Mesendoderm (in vitro differentiated cells): ENCODE data around the gene ARHGEF4.

Experiments
- DNase-seq: peaks from one replicate; pipeline ENCODE4 v3.0.0; 2013
- H2AK5ac ChIP-seq: 2 replicates; pipeline ENCODE4 v1.6.1; 2013; ENCODE audit warnings: low read length, inconsistent platforms
- H2BK120ac ChIP-seq: 2 replicates; pipeline ENCODE4 v1.6.1; 2013; ENCODE audit warnings: low read depth, mild to moderate bottlenecking, low read length, moderate library complexity, mixed read lengths
- H2BK15ac ChIP-seq: replicated peaks from 2 replicates; pipeline ENCODE4 v1.6.1; 2013; ENCODE audit warnings: low read depth, mild to moderate bottlenecking, moderate library complexity
- H2BK5ac ChIP-seq: 2 replicates; pipeline ENCODE4 v1.6.1; 2013; ENCODE audit warnings: low read length, inconsistent platforms
- H3K18ac ChIP-seq: 2 replicates; pipeline ENCODE4 v1.6.1; 2013; ENCODE audit warnings: mild to moderate bottlenecking, low read length, mixed read lengths
- H3K23ac ChIP-seq: one replicate; pipeline ENCODE4 v1.6.1; 2013; ENCODE audit warnings: low read length
- H3K27ac ChIP-seq: 2 replicates; pipeline ENCODE4 v1.5.1; 2013; ENCODE audit warnings: low read depth, mild to moderate bottlenecking, inconsistent platforms, low read length, moderate library complexity
- H3K27me3 ChIP-seq: 2 replicates; pipeline ENCODE4 v1.6.1; 2013; ENCODE audit warnings: low read length, control low read depth, mild to moderate bottlenecking, inconsistent platforms; ENCODE audit not compliant: insufficient read depth, poor library complexity
- H3K36me3 ChIP-seq: 2 replicates; pipeline ENCODE4 v1.6.1; 2013; ENCODE audit warnings: low read length, inconsistent platforms; ENCODE audit not compliant: control insufficient read depth, insufficient read depth
- H3K4ac ChIP-seq: one replicate; pipeline ENCODE4 v1.6.1; 2013; ENCODE audit warnings: low read depth, mild to moderate bottlenecking, low read length, moderate library complexity
- H3K4me1 ChIP-seq: 2 replicates; pipeline ENCODE4 v1.6.1; 2013; ENCODE audit warnings: low read depth, low read length, inconsistent platforms; ENCODE audit not compliant: control insufficient read depth
- H3K4me2 ChIP-seq: 2 replicates; pipeline ENCODE4 v1.6.1; 2013; ENCODE audit warnings: low read length
- H3K4me3 ChIP-seq: 2 replicates; pipeline ENCODE4 v1.5.1; 2013; ENCODE audit warnings: mild to moderate bottlenecking, low read length
- H3K56ac ChIP-seq: one replicate; pipeline ENCODE4 v1.6.1; 2013; ENCODE audit warnings: low read length
- H3K79me1 ChIP-seq: 2 replicates; pipeline ENCODE4 v1.6.1; 2013; ENCODE audit warnings: low read length, inconsistent platforms
- H3K79me2 ChIP-seq: 2 replicates; pipeline ENCODE4 v1.6.1; 2013; ENCODE audit warnings: mild to moderate bottlenecking, low read length; ENCODE audit not compliant: control insufficient read depth, insufficient read depth
- H3K9ac ChIP-seq: 2 replicates; pipeline ENCODE4 v1.6.1; 2013; ENCODE audit warnings: low read length, inconsistent platforms
- H4K5ac ChIP-seq: one replicate; pipeline ENCODE4 v1.6.1; 2013; ENCODE audit warnings: low read length
- H4K8ac ChIP-seq: one replicate; pipeline ENCODE4 v1.6.1; 2013; ENCODE audit warnings: low read depth, mild to moderate bottlenecking, control low read depth, low read length, moderate library complexity
- WGBS: extraction: QIAGEN DNeasy Blood & Tissue Kit; methylation state at CpG from one replicate; pipeline ENCODE4 v1.1.7; 2013; ENCODE audit warnings: low lambda C conversion rate, missing lambda C conversion rate; ENCODE audit not compliant: insufficient coverage; ENCODE audit errors: extremely low coverage; 5-methylcytosine and 5-hydroxymethylcytosine counted together

ARHGEF4 gene

DNA sequence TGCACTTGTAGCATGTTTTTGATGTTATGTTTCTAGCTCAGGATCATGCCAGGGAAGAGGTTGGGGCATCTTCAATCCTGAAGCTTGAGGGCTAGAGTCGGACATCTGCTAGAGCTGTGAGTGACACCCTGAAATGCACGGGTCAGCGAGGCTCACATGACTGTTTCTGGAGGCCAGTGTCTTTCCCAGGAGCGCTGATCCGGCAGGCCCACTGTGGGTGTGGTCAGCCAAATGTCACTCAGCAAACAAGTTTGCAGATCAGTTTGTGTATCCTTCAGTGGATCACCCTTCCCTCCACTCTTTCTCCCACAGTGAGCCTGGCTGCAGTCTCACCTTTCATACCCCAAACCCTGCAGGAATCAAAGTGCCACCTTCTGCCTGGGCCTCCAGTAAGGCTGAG lies 23.0 kb upstream of the ARHGEF4 start:
- WGBS, result no CpG with 5 or more reads among the region's 5 CpGs
- H3K79me2 ChIP-seq, result no peaks in the 10 kb centered on the region
- no peak for DNase-seq

DNA sequence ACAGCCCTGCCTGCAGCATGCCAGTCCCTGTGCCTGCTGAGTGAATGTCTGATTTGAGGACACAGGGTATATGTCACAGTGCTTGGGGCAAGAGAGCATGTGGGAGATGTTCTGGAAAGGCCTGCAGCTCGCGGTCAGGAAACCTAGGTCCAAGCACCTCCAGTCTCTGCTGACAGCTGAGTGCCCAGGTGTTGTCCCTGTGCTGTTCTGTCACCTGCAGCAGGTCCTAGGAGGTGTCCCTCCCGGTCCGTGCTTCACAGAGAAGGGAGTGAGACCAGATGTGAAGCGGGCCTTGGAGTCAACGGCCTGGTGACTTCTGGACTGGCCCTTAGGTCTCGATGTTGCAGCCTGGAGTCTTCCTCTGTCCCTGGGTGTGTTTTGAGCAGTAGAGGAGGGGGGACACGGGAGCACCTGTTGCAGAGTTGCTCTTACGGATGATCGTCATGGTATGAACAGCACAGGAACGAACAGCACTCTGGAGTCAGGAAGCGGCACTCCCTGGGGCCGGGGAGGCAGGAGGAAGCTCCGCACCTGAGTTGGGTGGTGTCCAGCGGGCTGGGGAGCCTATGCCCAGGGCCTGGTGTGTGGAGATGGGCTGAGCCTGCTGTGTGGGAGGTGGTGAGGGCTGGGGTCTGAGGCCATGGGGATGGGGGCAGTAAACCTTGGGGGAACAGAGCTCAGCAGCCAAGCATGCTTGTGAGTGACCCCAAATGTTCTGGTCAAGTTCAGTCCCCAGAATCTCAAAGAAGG lies 21.6 kb upstream of the ARHGEF4 start:
- Histone ChIP-seq H3K4ac (no peak overlapping the region), H3K27ac (no peak overlapping the region), H3K79me1 (no peaks in the 10 kb centered on the region), H4K5ac (no peak overlapping the region), H2BK120ac (no peak overlapping the region), H3K4me2 (no peak overlapping the region), H3K4me3 (no peak overlapping the region), H3K4me1 (peaks cover 2% of the 10 kb centered on the region), H2BK15ac (no peak overlapping the region), H3K18ac (no peak overlapping the region), H4K8ac (no peak overlapping the region), H2BK5ac (no peak overlapping the region), H3K56ac (no peak overlapping the region), H3K9ac (no peak overlapping the region), H2AK5ac (no peak overlapping the region), H3K23ac (no peak overlapping the region), H3K36me3 (no peaks in the 10 kb centered on the region), H3K27me3 (no peaks in the 10 kb centered on the region), H3K79me2 (no peaks in the 10 kb centered on the region)
- DNase-seq, result no peak
- no CpG with 5 or more reads among the region's 15 CpGs for WGBS

More for the DNA sequence above, 23.0 kb upstream of the ARHGEF4 start:
- no peaks in the 10 kb centered on the region for H3K36me3 ChIP-seq
- H4K5ac ChIP-seq, result no peak overlapping the region
- H3K56ac ChIP-seq, result no peak overlapping the region
- H3K4me3 ChIP-seq, result no peak overlapping the region
- H2BK15ac ChIP-seq, result no peak overlapping the region
- H2BK5ac ChIP-seq, result no peak overlapping the region
- H3K79me1 ChIP-seq, result no peaks in the 10 kb centered on the region
- no peak overlapping the region for H3K4ac ChIP-seq
- H3K23ac ChIP-seq, result no peak overlapping the region
- H3K27ac ChIP-seq, result no peak overlapping the region
- no peak overlapping the region for H3K9ac ChIP-seq
- H3K4me2 ChIP-seq, result no peak overlapping the region
- H2AK5ac ChIP-seq, result no peak overlapping the region
- H3K27me3 ChIP-seq, result no peaks in the 10 kb centered on the region
- no peak overlapping the region for H2BK120ac ChIP-seq
- no peak overlapping the region for H4K8ac ChIP-seq
- H3K4me1 ChIP-seq, result no peaks in the 10 kb centered on the region
- no peak overlapping the region for H3K18ac ChIP-seq

DNA sequence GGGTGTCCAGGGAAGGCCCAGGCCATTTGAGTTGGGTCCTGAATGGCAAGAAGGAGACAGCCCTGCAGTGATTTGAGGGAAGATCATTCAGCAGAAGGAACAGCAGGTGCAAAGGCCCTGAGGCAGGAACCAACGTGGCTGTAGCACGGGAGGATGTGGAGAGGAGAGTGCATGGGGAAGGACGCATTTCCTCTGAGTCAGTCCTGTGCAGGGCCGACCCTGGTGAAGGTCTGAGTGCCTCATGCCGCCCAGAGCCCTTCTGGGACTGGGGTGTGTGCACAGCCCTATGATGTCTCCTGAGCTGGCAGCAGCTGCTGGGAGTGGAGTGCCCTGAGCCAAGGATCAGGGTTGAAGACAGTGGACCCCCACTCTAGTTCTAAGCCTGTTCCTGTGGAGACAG lies 17.9 kb upstream of the ARHGEF4 start:
- Histone ChIP-seq H3K27me3 (no peaks in the 10 kb centered on the region), H3K18ac (no peak overlapping the region), H4K8ac (no peak overlapping the region), H3K4ac (no peak overlapping the region), H3K4me3 (no peak overlapping the region), H3K27ac (no peak overlapping the region), H2BK120ac (no peak overlapping the region), H3K4me2 (no peak overlapping the region), H2BK5ac (no peak overlapping the region), H3K79me2 (no peaks in the 10 kb centered on the region), H4K5ac (no peak overlapping the region), H3K36me3 (no peaks in the 10 kb centered on the region), H3K9ac (no peak overlapping the region), H3K23ac (no peak overlapping the region), H3K79me1 (no peaks in the 10 kb centered on the region), H3K56ac (no peak overlapping the region), H2BK15ac (no peak overlapping the region), H2AK5ac (no peak overlapping the region), H3K4me1 (peaks cover 4% of the 10 kb centered on the region)
- no CpG with 5 or more reads among the region's 5 CpGs for WGBS
- no peak for DNase-seq

DNA sequence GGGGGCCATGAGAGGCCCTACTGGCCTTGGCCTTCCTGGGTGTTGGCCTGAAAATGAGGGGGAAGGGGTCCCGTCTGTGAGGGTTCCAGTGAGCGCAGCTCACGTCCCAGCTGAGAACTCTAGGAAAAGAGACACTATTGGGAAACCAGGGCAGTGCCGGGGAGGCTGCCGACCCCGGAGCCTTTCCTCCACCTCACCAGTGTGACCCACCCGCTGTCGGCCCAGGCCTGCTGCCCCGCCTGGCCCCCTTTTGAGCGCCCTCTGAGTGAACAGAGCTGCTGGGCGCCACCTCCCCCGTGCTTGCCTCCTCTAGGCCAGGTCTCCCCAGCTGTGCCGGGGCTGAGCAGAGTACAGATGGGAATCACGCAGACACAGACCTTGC lies 17.5 kb upstream of the ARHGEF4 start:
- no CpG with 5 or more reads among the region's 14 CpGs for WGBS

DNA sequence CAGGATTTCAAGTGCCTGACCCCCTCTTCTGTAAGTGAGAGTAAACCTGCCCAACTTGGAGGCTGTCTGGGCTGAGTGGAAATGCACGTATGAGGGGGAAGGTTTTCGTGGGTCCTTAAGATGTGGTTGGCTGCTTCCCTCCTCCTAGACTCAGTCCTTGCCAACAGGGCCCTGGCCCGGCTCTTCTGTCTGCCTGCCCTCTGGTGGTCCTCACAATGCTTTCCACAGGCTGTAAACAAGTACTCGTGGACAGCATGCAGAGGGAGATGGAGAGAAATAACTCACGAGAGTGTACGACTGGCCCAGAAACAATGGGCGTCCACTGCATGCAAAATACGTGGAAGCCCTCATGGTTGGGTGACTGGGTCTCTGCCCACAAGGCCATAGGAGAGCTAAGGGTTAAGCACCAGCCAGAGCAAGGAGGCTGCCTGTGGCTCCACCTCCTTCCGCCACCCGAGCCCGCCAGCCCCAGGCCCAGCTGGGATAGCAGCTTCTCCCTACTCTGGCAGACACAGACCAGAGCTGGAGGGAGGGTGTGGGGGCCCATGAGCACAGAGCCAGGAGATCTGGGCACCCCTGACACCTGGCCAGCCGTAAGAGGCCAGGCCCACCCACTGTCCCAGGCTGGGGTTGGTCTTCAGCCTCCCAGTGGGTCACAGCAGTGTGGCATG lies 17.0 kb upstream of the ARHGEF4 start:
- Histone ChIP-seq H3K4me3 (no peak overlapping the region), H3K4ac (no peak overlapping the region), H3K4me2 (no peak overlapping the region), H3K4me1 (peaks cover 4% of the 10 kb centered on the region), H3K18ac (no peak overlapping the region), H3K79me2 (no peaks in the 10 kb centered on the region), H4K8ac (no peak overlapping the region), H2AK5ac (no peak overlapping the region), H3K79me1 (no peaks in the 10 kb centered on the region), H3K27me3 (no peaks in the 10 kb centered on the region), H3K27ac (no peak overlapping the region), H2BK120ac (no peak overlapping the region), H3K56ac (peak overlapping the region; percentile 86), H4K5ac (no peak overlapping the region), H2BK5ac (no peak overlapping the region), H2BK15ac (no peak overlapping the region), H3K36me3 (no peaks in the 10 kb centered on the region), H3K9ac (peak overlapping the region; percentile 60), H3K23ac (peak overlapping the region; percentile 95)
- peak; percentile 71 for DNase-seq
- no CpG with 5 or more reads among the region's 12 CpGs for WGBS

More for the DNA sequence above, 17.5 kb upstream of the ARHGEF4 start:
- no peak overlapping the region for H3K23ac ChIP-seq
- no peak overlapping the region for H4K8ac ChIP-seq
- H3K9ac ChIP-seq, result no peak overlapping the region
- no peak overlapping the region for H2BK120ac ChIP-seq
- no peak overlapping the region for H3K18ac ChIP-seq
- H4K5ac ChIP-seq, result no peak overlapping the region
- H2BK5ac ChIP-seq, result no peak overlapping the region
- no peak overlapping the region for H2AK5ac ChIP-seq
- H3K4ac ChIP-seq, result no peak overlapping the region
- H3K79me2 ChIP-seq, result no peaks in the 10 kb centered on the region
- H3K4me1 ChIP-seq, result peaks cover 4% of the 10 kb centered on the region
- H3K4me3 ChIP-seq, result no peak overlapping the region
- no peaks in the 10 kb centered on the region for H3K27me3 ChIP-seq
- no peak overlapping the region for H3K27ac ChIP-seq
- no peaks in the 10 kb centered on the region for H3K79me1 ChIP-seq
- DNase-seq, result no peak
- H3K56ac ChIP-seq, result peak overlapping the region; percentile 51
- no peak overlapping the region for H3K4me2 ChIP-seq
- no peak overlapping the region for H2BK15ac ChIP-seq
- H3K36me3 ChIP-seq, result no peaks in the 10 kb centered on the region
